RWPE1 (cell line): Measurements from ENCODE around the gene ETF1.

Experiments used
- CTCF ChIA-PET: fragments of 350-600 bp; sonication (Branson Sonifier 250); formaldehyde crosslinking; extraction: SDS; loops from one replicate; lab custom pipeline; 2021; lab: Yijun Ruan, JAX
- POLR2A ChIA-PET: fragments of 400-600 bp; formaldehyde crosslinking; extraction: SDS; loops from one replicate; lab custom pipeline; 2020; ENCODE audit warnings: antibody characterized with exemption; ENCODE audit not compliant: low non-redundant PET; lab: Yijun Ruan, JAX
- DNase-seq: peaks from one replicate; pipeline ENCODE4 v3.0.0; 2012; ENCODE audit warnings: low spot score
- H3K27ac ChIP-seq: fragments of 450-650 bp; 2 replicates; pipeline ENCODE4 v1.5.1; 2017
- CTCF ChIP-seq: fragments of 450-650 bp; conservative IDR thresholded peaks from 2 replicates; pipeline ENCODE4 v1.5.1; 2017; ENCODE audit warnings: low read depth, mild to moderate bottlenecking

ETF1 gene

GRCh38 chr5:138553437-138554095 lies 10.5 kb upstream of the ETF1 start:
- POLR2A ChIA-PET: interaction anchor here (0.7 kb wide), 1 partner anchor 46 kb away, joined by 5 read pairs; no protein-coding TSS in a partner anchor
- no peak for DNase-seq
- H3K27ac ChIP-seq: peak overlapping the region; percentile 31
- TF ChIP-seq CTCF: no peak
- CTCF ChIA-PET: no interaction called here

DNA sequence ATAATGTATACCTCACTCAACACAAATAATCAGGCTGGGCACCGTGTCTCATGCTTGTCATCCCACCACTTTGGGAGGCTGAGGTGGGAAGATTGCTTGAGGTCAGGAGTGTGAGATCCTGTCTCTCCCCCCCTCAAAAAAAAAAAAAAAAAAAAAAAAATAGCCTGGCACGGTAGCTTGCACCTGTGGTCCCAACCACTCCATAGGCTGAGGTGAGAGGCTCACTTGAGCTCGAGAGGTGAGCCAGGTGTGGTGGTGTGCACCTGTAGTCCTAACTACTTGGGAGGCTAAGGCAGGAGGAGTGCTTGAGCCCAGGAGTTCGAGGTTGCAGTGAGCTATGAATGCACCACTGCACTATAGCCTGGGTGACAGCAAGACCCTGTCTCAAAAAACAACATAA lies 9.6 kb upstream of the ETF1 start:
- peak overlapping the region; percentile 31 for H3K27ac ChIP-seq
- no peak for TF ChIP-seq CTCF
- POLR2A ChIA-PET: interaction anchor here (1.0 kb wide), 1 partner anchor 9 kb away, joined by 3 read pairs; the partner anchor contains the start of gene ETF1
- no peak for DNase-seq
- CTCF ChIA-PET: no interaction called here

DNA sequence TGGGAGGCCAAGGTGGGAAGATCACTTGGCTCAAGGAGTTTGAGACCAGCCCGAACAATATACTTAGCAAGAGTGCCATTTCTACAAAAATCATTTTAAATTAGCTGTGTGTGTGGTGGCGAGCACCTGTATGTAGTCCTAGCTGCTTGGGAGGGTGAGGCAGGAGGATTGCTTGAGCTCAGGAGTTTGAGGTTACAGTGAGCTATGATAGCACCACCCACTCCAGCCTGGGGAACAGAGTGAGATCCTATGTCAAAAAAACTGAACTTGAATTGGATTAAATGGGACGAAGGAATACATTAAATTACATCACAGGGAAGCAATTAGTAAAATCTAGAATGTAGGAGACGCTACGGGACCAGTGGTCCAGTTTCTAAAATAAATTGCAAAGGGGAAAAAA lies 6.4 kb upstream of the ETF1 start:
- TF ChIP-seq CTCF: no peak
- DNase-seq: no peak
- POLR2A ChIA-PET: no interaction called here
- CTCF ChIA-PET: interaction anchor here (2.1 to 2.3 kb wide), 2 partner anchors 99 to 101 kb away, joined by 8 to 13 read pairs; no protein-coding TSS in a partner anchor
- no peak overlapping the region for H3K27ac ChIP-seq

DNA sequence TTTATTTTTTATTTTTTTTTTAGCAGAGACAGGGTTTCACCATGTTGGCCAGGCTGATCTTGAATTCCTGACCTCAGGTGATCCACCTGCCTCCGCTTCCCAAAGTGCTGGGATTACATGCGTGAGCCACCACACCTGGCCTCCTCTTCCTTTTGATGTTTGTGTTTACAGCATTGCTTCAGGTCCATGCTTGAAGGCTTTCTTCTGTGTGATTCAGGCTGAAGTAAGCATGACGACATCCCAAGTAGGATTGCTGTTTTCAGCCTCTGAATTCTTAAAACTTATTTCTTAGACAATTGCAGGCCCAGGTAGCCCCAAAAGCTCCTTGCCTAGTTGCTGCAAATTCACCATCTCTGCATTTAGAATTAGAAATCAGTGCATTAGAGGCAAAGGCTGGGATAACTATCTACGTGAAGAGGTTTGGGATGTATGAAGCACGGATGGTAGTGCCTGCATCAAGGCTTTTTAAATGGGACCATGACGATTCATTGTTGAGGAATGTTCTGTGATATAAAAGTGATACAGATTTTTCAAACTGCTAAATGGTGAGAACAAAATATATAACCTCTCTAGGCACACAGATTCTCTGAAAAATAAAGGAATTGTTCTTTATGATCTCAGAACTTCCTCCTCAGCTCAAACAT lies 3.0 kb upstream of the ETF1 start:
- no peak for TF ChIP-seq CTCF
- CTCF ChIA-PET: interaction anchor here (0.6 kb wide), 1 partner anchor 788 kb away, joined by 3 read pairs; no protein-coding TSS in a partner anchor
- peak overlapping the region; percentile 69 for H3K27ac ChIP-seq
- DNase-seq: peak; percentile 63
- POLR2A ChIA-PET: interaction anchor here (0.7 kb wide), 1 partner anchor 1349 kb away, joined by 4 read pairs; no protein-coding TSS in a partner anchor

DNA sequence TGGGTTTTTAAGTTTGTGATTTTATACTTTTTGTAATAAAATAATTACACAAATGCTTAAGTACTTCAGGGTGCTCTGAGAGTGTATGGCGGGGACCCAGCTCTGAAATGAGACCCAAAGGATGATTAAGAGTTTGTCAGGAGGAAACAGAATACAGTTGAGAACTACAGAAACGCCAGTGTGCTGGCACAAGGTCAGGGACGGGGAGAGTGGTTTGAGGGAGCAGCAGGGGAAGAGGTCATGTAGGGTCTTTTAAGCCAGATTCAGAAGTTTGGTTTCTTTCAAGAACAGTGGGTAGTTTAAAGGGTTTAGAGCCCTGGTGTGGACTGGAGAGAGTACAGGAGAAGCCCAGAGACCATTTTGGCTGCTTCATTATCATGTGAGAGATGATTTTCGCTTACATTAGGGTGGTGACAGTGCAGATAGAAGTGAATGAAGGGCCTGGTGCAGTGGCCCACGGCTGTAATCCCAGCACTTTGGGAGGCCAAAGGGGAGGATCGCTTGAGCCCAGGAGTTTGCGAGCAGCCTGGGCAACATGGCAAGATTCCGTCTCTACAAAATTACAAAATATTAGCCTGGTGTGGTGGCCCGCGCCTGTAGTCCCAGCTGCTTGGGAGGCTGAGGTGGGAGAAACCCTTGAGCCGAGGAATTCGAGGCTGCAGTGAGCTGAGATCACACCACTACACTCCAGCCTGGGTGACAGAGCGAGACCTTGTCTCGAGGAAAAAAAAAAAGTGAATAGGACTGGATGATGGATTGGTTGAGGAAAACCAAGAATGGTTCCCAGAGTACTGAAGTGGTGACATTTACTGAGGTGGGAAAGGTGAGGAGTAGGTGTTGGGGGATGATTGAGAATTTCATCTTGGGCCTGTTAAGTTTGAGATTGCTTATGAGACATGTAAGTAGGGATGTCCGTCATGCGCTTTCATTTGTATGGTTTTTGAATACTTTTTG lies 1.4 kb upstream of the ETF1 start:
- TF ChIP-seq CTCF: no peak
- peak overlapping the region; percentile 88 for H3K27ac ChIP-seq
- peak; percentile 22 for DNase-seq
- CTCF ChIA-PET: interaction anchor here (0.9 to 2.1 kb wide), 2 partner anchors 80 to 94 kb away, joined by 3 to 13 read pairs; no protein-coding TSS in a partner anchor
- POLR2A ChIA-PET: interaction anchor here (1.0 to 2.1 kb wide), 3 partner anchors 31 to 80 kb away, joined by 4 to 17 read pairs (median 4); partner anchors contain the start of genes EGR1 and HSPA9
